ENCODE measurements around the gene TAS2R31. TPM values are rescaled to one million over a fixed set of nuclear protein-coding genes. Genes with fewer than 3 reads are reported as not detected.

The TAS2R31 gene
- total RNA-seq, 1 donor from 2014 or later, result 2.2 TPM

DNA sequence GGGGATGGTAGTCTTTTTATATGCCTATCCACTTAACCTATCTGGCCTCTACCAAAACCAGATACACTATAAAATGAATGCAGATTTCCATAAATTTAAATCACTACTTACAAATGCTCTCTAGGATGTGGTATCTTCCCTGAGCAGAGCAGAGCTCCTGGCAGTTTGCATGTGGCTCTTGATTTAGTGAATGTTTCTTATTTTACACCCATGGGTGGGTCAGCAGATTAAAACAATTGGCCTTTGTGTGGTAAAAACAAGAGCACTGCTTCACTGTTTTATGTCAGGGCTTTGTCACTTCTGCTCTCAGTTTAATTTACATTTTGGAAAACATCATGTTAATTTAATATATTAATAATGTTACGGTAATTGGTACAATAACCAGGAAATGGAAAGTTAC lies 14.3 kb downstream of the TAS2R31 start:
- Histone ChIP-seq H3K36me3 (ENCODE audit: insufficient read depth, low read length) (peaks cover 3% of the 10 kb centered on the region), H4K20me1 (ENCODE audit: insufficient read depth, low read length) (peaks cover 5% of the 10 kb centered on the region), H3K4me3 (ENCODE audit: insufficient read depth, low read depth, low read length) (no peak overlapping the region), H3K4me2 (ENCODE audit: low read length) (no peak overlapping the region), H3K9ac (ENCODE audit: low read length) (no peak overlapping the region), H3K27ac (ENCODE audit: low read depth, low read length) (no peak overlapping the region), H3K4me1 (ENCODE audit: insufficient read depth, low read length) (no peaks in the 10 kb centered on the region), H3K9me3 (ENCODE audit: insufficient read depth, low read depth, low read length) (no peaks in the 10 kb centered on the region), H2AFZ (ENCODE audit: low read depth, low read length) (no peak overlapping the region), H3K79me2 (ENCODE audit: insufficient read depth, low read length) (no peaks in the 10 kb centered on the region), H3K27me3 (ENCODE audit: insufficient read depth, low read length) (no peaks in the 10 kb centered on the region)
- no peak for TF ChIP-seq CTCF (IDR thresholded peaks at IDR 0.05; ENCODE audit: insufficient read depth, low read depth, low read length)
- TF ChIP-seq EZH2 (IDR thresholded peaks at IDR 0.05; ENCODE audit: insufficient read depth, low read length), result no peak
- H3K4me1 Mint-ChIP-seq (ENCODE audit: low read depth, unreplicated experiment), result peaks cover 3% of the 10 kb centered on the region
- H3K36me3 Mint-ChIP-seq (ENCODE audit: low read depth, unreplicated experiment), result no peaks in the 10 kb centered on the region
- no peaks in the 10 kb centered on the region for H3K9me3 Mint-ChIP-seq (ENCODE audit: unreplicated experiment)
- DNase-seq (ENCODE audit: low read depth), result no peak
- no peaks in the 10 kb centered on the region for H3K27me3 Mint-ChIP-seq (ENCODE audit: low read depth, unreplicated experiment)
- no peak overlapping the region for H3K27ac Mint-ChIP-seq (ENCODE audit: unreplicated experiment)
- no peak for FAIRE-seq
- no peak overlapping the region for H3K4me3 Mint-ChIP-seq (ENCODE audit: unreplicated experiment)

DNA sequence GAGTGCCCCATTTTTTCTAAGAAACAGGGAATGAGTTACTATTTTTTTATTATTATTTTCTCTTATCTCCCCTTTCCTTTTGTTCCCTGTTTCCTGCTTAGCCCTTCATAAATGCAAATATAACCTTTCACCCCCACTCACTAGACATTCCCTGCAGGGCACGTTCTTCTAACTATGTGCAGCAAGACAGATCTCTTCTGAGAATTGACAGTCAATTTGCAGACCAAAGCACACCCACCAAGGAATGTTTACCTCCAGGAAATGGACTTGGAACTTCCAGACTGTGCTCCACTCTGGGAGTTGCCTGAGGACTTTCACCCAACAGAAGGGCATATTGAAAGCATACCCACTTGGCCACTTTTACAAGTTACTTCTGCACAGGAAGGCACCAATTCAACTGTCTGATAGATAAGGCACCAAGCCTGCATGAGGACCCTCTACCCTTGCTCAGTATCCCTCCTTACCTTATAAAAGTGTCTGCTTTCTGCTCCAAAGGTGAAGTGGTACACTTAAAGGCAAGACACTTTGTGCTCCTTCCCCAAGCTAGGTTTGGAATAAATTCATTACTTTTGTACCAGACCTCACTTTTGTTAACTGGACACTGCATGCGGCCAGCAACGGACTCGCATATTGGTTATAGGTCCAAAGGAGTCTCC lies 15.3 kb downstream of the TAS2R31 start:
- no peak overlapping the region for H3K9ac ChIP-seq (ENCODE audit: low read length)
- H2AFZ ChIP-seq (ENCODE audit: low read depth, low read length), result no peak overlapping the region
- Mint-ChIP-seq H3K27ac (ENCODE audit: unreplicated experiment) (no peak overlapping the region), H3K27me3 (ENCODE audit: low read depth, unreplicated experiment) (no peaks in the 10 kb centered on the region), H3K9me3 (ENCODE audit: unreplicated experiment) (no peaks in the 10 kb centered on the region), H3K4me1 (ENCODE audit: low read depth, unreplicated experiment) (peaks cover 3% of the 10 kb centered on the region), H3K36me3 (ENCODE audit: low read depth, unreplicated experiment) (no peaks in the 10 kb centered on the region), H3K4me3 (ENCODE audit: unreplicated experiment) (no peak overlapping the region)
- H3K4me3 ChIP-seq (ENCODE audit: insufficient read depth, low read depth, low read length), result no peak overlapping the region
- H3K79me2 ChIP-seq (ENCODE audit: insufficient read depth, low read length), result no peaks in the 10 kb centered on the region
- no peak for DNase-seq (ENCODE audit: low read depth)
- no peak for TF ChIP-seq EZH2 (IDR thresholded peaks at IDR 0.05; ENCODE audit: insufficient read depth, low read length)
- no peak for TF ChIP-seq CTCF (IDR thresholded peaks at IDR 0.05; ENCODE audit: insufficient read depth, low read depth, low read length)
- peaks cover 5% of the 10 kb centered on the region for H4K20me1 ChIP-seq (ENCODE audit: insufficient read depth, low read length)
- H3K4me1 ChIP-seq (ENCODE audit: insufficient read depth, low read length), result no peaks in the 10 kb centered on the region
- peaks cover 3% of the 10 kb centered on the region for H3K36me3 ChIP-seq (ENCODE audit: insufficient read depth, low read length)
- no peak for FAIRE-seq
- no peaks in the 10 kb centered on the region for H3K9me3 ChIP-seq (ENCODE audit: insufficient read depth, low read depth, low read length)
- H3K27me3 ChIP-seq (ENCODE audit: insufficient read depth, low read length), result no peaks in the 10 kb centered on the region
- H3K27ac ChIP-seq (ENCODE audit: low read depth, low read length), result no peak overlapping the region
- no peak overlapping the region for H3K4me2 ChIP-seq (ENCODE audit: low read length)

GRCh38 chr12:11014234-11014633 lies 17.0 kb downstream of the TAS2R31 start:
- Mint-ChIP-seq H3K36me3 (ENCODE audit: low read depth, unreplicated experiment) (no peaks in the 10 kb centered on the region), H3K4me3 (ENCODE audit: unreplicated experiment) (no peak overlapping the region)
- no peak for FAIRE-seq

More at GRCh38 chr12:11014234-11014633, 17.0 kb downstream of the TAS2R31 start:
- Mint-ChIP-seq H3K27me3 (ENCODE audit: low read depth, unreplicated experiment) (no peaks in the 10 kb centered on the region), H3K27ac (ENCODE audit: unreplicated experiment) (no peak overlapping the region), H3K9me3 (ENCODE audit: unreplicated experiment) (no peaks in the 10 kb centered on the region), H3K4me1 (ENCODE audit: low read depth, unreplicated experiment) (peaks cover 3% of the 10 kb centered on the region)
- H3K79me2 ChIP-seq (ENCODE audit: insufficient read depth, low read length), result no peaks in the 10 kb centered on the region
- H3K36me3 ChIP-seq (ENCODE audit: insufficient read depth, low read length), result peaks cover 3% of the 10 kb centered on the region
- no peak overlapping the region for H2AFZ ChIP-seq (ENCODE audit: low read depth, low read length)
- H3K27me3 ChIP-seq (ENCODE audit: insufficient read depth, low read length), result no peaks in the 10 kb centered on the region
- TF ChIP-seq CTCF (IDR thresholded peaks at IDR 0.05; ENCODE audit: insufficient read depth, low read depth, low read length), result no peak
- TF ChIP-seq EZH2 (IDR thresholded peaks at IDR 0.05; ENCODE audit: insufficient read depth, low read length), result no peak
- no peak overlapping the region for H3K27ac ChIP-seq (ENCODE audit: low read depth, low read length)
- H3K4me3 ChIP-seq (ENCODE audit: insufficient read depth, low read depth, low read length), result no peak overlapping the region
- H3K4me1 ChIP-seq (ENCODE audit: insufficient read depth, low read length), result no peaks in the 10 kb centered on the region
- no peak overlapping the region for H3K4me2 ChIP-seq (ENCODE audit: low read length)
- no peak overlapping the region for H3K9ac ChIP-seq (ENCODE audit: low read length)
- DNase-seq (ENCODE audit: low read depth), result peak; percentile 1
- H4K20me1 ChIP-seq (ENCODE audit: insufficient read depth, low read length), result peaks cover 5% of the 10 kb centered on the region
- no peaks in the 10 kb centered on the region for H3K9me3 ChIP-seq (ENCODE audit: insufficient read depth, low read depth, low read length)

Data from astrocyte (in vitro differentiated cells and primary cell).